A673 (cell line): ENCODE results near the gene KCNIP4. TPM values are rescaled to one million over a fixed set of nuclear protein-coding genes. Genes with fewer than 3 reads are reported as not detected.

ENCODE experiments used
- BruUV-seq: library from RNA; stranded (reverse); fragments of 400-500 nt; replicated peaks from 2 replicates; lab custom pipeline; 2021; lab: Mats Ljungman, UMichigan
- CTCF ChIA-PET: fragments of 300-600 bp; sonication (Branson Sonifier 250); formaldehyde crosslinking; loops from one replicate; lab custom pipeline; 2022; ENCODE audit warnings: antibody characterized with exemption; lab: Charles Lee
- POLR2A ChIA-PET: fragments of 300-600 bp; sonication (Branson Sonifier 250); formaldehyde crosslinking; loops from one replicate; lab custom pipeline; 2022; ENCODE audit warnings: antibody characterized with exemption; ENCODE audit not compliant: low non-redundant PET; lab: Charles Lee
- DNase-seq: peaks from one replicate; pipeline ENCODE4 v3.0.0-alpha.2; 2015; ENCODE audit warnings: low spot score
- H3K27ac ChIP-seq: fragments of 200-600 bp; sonication (generic); 2 replicates; pipeline ENCODE4 v1.5.1; 2016; ENCODE audit warnings: mixed run types, low read depth, mild to moderate bottlenecking, mixed read lengths, antibody characterized with exemption, low read length; ENCODE audit not compliant: poor library complexity, severe bottlenecking
- H3K27me3 ChIP-seq: fragments of 200-600 bp; sonication (generic); replicated peaks from 2 replicates; pipeline ENCODE4 v1.6.1; 2017; ENCODE audit warnings: mixed run types, low read depth, mild to moderate bottlenecking, mixed read lengths, antibody characterized with exemption, low read length; ENCODE audit not compliant: insufficient read depth, poor library complexity
- H3K36me3 ChIP-seq: fragments of 200-600 bp; sonication (generic); 2 replicates; pipeline ENCODE4 v1.6.1; 2016; ENCODE audit warnings: mixed run types, mild to moderate bottlenecking, mixed read lengths, antibody characterized with exemption, low read length; ENCODE audit not compliant: insufficient read depth, poor library complexity, severe bottlenecking
- H3K4me1 ChIP-seq: fragments of 200-600 bp; sonication (generic); 2 replicates; pipeline ENCODE4 v1.6.1; 2017; ENCODE audit warnings: mixed run types, mild to moderate bottlenecking, mixed read lengths, antibody characterized with exemption, low read length; ENCODE audit not compliant: insufficient read depth, poor library complexity, severe bottlenecking
- H3K4me3 ChIP-seq: fragments of 200-600 bp; sonication (generic); 2 replicates; pipeline ENCODE4 v1.5.1; 2016; ENCODE audit warnings: low read depth, mixed run types, mild to moderate bottlenecking, mixed read lengths, low read length; ENCODE audit not compliant: poor library complexity, severe bottlenecking
- H3K9me3 ChIP-seq: fragments of 200-600 bp; sonication (generic); 2 replicates; pipeline ENCODE4 v1.6.1; 2016; ENCODE audit warnings: mixed run types, low read depth, mild to moderate bottlenecking, mixed read lengths, antibody characterized with exemption, low read length; ENCODE audit not compliant: poor library complexity, severe bottlenecking
- EZH2 ChIP-seq: fragments of 200-600 bp; sonication (generic); IDR thresholded peaks from 2 replicates; pipeline ENCODE4 v1.6.1; 2017; ENCODE audit warnings: borderline replicate concordance, low read depth, mild to moderate bottlenecking, mixed read lengths, antibody characterized with exemption, low read length; ENCODE audit not compliant: poor library complexity, severe bottlenecking
- intact Hi-C: fragments of 100-400 bp; cut with micrococcal nuclease; formaldehyde crosslinking; loops from one replicate; pipeline ENCODE4 v1.10.0; 2022; ENCODE audit not compliant: unreplicated experiment
- total RNA-seq: library from RNA; stranded (reverse); gene quantifications from 2 replicates; pipeline ENCODE4 v1.2.3, GENCODE V29; 2021
- TF ChIP-seq, protein P1 (sequence below): fragments of 300-800, 200-600 bp; sonication (generic); conservative IDR thresholded peaks from 2 replicates; pipeline ENCODE4 v1.5.1; 2017; ENCODE audit warnings: low read depth, mild to moderate bottlenecking, antibody characterized with exemption, low read length, moderate library complexity, mixed read lengths

Gene KCNIP4
- total RNA-seq, 1 experiment from 2014 or later, result not detected

DNA sequence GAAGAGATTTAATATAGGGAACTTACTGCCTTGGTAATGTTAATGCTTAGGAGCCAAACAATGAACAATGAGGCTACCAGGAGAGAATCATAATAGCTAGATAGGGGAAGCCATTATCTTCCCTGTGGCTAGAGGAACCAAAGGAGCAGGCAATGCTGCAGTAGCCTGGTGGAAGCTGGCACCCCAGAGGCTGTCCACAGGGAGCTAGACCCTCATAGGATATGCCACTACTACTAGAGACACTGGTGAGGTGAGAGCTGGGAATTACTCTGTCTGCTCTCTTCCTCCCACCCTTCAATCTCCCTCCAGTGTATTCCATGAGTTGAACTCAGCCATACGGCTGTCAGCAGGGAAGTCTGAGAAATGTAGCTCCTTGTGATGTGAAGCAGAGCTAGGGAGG, 601.4 kb downstream of the KCNIP4 start:
- no peaks in the 10 kb centered on the region for H3K9me3 ChIP-seq
- intact Hi-C loops, result no loop called here
- H3K27me3 ChIP-seq, result no peaks in the 10 kb centered on the region
- H3K27ac ChIP-seq, result no peak overlapping the region
- POLR2A ChIA-PET, result no interaction called here
- no peak for DNase-seq
- H3K4me3 ChIP-seq, result no peak overlapping the region
- CTCF ChIA-PET, result no interaction called here
- no peaks in the 10 kb centered on the region for H3K4me1 ChIP-seq
- no peak for TF ChIP-seq EZH2
- TF ChIP-seq, protein P1, sequence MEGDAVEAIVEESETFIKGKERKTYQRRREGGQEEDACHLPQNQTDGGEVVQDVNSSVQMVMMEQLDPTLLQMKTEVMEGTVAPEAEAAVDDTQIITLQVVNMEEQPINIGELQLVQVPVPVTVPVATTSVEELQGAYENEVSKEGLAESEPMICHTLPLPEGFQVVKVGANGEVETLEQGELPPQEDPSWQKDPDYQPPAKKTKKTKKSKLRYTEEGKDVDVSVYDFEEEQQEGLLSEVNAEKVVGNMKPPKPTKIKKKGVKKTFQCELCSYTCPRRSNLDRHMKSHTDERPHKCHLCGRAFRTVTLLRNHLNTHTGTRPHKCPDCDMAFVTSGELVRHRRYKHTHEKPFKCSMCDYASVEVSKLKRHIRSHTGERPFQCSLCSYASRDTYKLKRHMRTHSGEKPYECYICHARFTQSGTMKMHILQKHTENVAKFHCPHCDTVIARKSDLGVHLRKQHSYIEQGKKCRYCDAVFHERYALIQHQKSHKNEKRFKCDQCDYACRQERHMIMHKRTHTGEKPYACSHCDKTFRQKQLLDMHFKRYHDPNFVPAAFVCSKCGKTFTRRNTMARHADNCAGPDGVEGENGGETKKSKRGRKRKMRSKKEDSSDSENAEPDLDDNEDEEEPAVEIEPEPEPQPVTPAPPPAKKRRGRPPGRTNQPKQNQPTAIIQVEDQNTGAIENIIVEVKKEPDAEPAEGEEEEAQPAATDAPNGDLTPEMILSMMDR, result no peak
- H3K36me3 ChIP-seq, result no peaks in the 10 kb centered on the region
- BruUV-seq, result no TSS peak

- Histone ChIP-seq H3K4me3 (no peak overlapping the region), H3K27ac (no peak overlapping the region), H3K27me3 (no peaks in the 10 kb centered on the region), H3K4me1 (no peaks in the 10 kb centered on the region), H3K9me3 (peaks cover 7% of the 10 kb centered on the region), H3K36me3 (no peaks in the 10 kb centered on the region)
- TF ChIP-seq EZH2, result no peak
- TF ChIP-seq, protein P1, result no peak
- BruUV-seq, result no TSS peak
- no peak for DNase-seq
- intact Hi-C loops, result no loop called here
- ChIA-PET POLR2A (no interaction called here), CTCF (no interaction called here)
Observed at GRCh38 chr4:21327976-21328700, 620.4 kb downstream of the KCNIP4 start.

GRCh38 chr4:21320034-21320433, 628.5 kb downstream of the KCNIP4 start:
- no TSS peak for BruUV-seq
- no peak overlapping the region for H3K4me3 ChIP-seq
- DNase-seq, result no peak
- no peak overlapping the region for H3K27ac ChIP-seq
- H3K36me3 ChIP-seq, result no peaks in the 10 kb centered on the region
- intact Hi-C loops, result no loop called here
- TF ChIP-seq, protein P1, result no peak
- POLR2A ChIA-PET, result no interaction called here
- peaks cover 7% of the 10 kb centered on the region for H3K9me3 ChIP-seq
- CTCF ChIA-PET, result no interaction called here
- no peaks in the 10 kb centered on the region for H3K27me3 ChIP-seq
- no peaks in the 10 kb centered on the region for H3K4me1 ChIP-seq
